Left cardiac atrium (tissue), 4 donors: ENCODE data around the gene SLC44A1. TPM values are rescaled to one million over a fixed set of nuclear protein-coding genes. Genes with fewer than 3 reads are reported as not detected.

Source experiments
- ATAC-seq, 2 donors: fragments of 200-7000 bp; cut with Tn5 transposase; one replicate each; pipeline ENCODE4 v1.9.1; 2020; ENCODE audit warnings: mild to moderate bottlenecking in 2 of 2, moderate library complexity in 2 of 2
- DNase-seq: peaks from one replicate; pipeline ENCODE4 v3.0.0-alpha.2; 2020
- intact Hi-C, 2 donors: fragments of 100-400 bp; cut with DNase I; formaldehyde crosslinking; loops; one replicate each; pipeline versions ENCODE4 v1.14.1 to v1.15.1; 2022 to 2023
- total RNA-seq, 2 donors: library from RNA; stranded (reverse); fragmentation: NEBNext Ultra II Directional; extraction: Animal tissue kit (Norgen Biotek cat#: 25700); gene quantifications; one replicate each; pipeline ENCODE4 v1.2.1, GENCODE V29; 2021
- donor health status: DM: no; HTN: yes; CAD: no.
- donor health status: DM: no; HTN: yes; CAD: no; lungs with severe emphysema.
- donor health status: DM: yes; HTN: yes; CAD: no.
- donor health status: Dilated cardiomyopathy.

Gene SLC44A1
- total RNA-seq, 2 donors from 2014 or later: 16.9 to 17.3 TPM

- no peak for DNase-seq
- no peak for ATAC-seq
- intact Hi-C loops: no loop called here
Measured at GRCh38 chr9:105295201-105295550, 50.7 kb downstream of the SLC44A1 start.

DNA sequence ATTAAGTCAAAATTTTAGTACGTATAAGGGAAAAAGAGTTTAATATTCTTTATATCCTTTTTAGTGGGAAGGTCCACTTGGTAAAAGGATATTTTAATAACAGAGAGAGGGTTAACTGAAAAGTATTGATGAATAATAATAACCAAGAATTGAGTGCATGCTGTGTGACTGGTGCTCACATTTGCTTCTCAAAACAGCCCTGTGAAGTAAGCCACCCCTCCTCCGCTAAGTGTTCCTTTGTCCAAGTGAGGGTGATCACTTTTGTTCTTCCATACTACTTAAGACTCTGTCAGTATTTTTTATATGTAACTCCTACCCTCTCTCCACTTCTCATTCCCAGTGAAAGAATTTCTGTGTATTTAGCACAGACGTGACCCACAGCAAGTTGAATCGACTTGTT lies 51.5 kb downstream of the SLC44A1 start:
- intact Hi-C loops: no loop called here
- no peak for DNase-seq
- ATAC-seq: peak in 1 of 2 donors; percentile 16

- ATAC-seq (no peak), DNase-seq (no peak)
- intact Hi-C loops: no loop called here
Measured at GRCh38 chr9:105296445-105296844, 52.0 kb downstream of the SLC44A1 start.

DNA sequence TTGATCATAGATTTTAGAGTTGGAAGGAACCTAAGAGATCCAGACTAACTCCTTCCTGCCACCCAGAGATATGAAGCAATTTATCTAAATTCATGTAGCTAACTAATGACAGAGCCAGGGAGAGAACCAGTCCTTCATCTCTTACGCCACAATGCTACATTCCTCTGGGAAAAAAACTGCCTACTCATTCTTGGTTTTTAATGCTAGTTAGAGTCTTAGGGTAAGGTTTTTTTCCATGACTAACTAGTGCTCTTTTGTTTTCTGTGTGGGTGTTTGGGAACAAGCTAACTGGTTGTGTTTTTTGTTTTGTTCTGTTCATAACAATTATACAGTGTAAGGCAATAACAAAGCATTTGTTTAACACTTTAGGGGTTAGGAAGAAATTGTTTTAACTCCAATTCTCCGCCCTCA lies 52.4 kb downstream of the SLC44A1 start:
- intact Hi-C loops: no loop called here
- ATAC-seq (peak; percentile 78 to 83), DNase-seq (no peak)

- ATAC-seq (no peak), DNase-seq (no peak)
- intact Hi-C loops: no loop called here
Measured at GRCh38 chr9:105297442-105298075, 53.1 kb downstream of the SLC44A1 start.

DNA sequence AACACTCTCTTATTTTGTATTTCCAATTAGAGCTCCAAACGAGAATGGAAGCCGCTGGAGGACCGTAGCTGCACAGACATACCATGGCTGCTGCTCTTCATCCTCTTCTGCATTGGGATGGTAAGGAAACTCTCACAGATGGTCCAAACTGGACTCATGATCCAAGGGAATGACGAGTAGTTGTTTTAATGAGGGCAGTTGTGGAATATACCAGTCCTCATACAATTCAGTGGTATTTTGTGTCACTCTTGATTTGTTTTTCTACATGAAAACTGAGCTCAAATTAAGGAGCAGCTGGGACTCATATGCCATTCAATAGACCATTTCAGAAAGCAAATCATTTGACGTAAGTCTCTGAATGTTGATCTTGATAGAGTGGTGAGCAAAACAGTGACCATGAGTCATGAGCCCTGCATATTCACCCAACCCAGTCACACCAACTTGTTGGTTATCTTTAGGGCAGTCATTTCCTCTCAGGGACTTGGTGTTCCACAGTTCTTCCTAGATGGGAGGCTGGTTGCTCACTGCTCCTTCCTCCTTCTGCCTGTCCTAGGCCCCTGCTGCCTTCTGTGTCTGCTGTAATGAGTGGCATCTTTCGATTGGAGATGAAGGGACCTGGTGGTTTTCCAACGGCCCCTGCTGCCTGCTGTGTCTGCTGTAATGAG lies 54.9 kb downstream of the SLC44A1 start:
- DNase-seq (peak; percentile 22), ATAC-seq (peak in 1 of 2 donors; percentile 85)
- intact Hi-C loops: no loop called here

DNA sequence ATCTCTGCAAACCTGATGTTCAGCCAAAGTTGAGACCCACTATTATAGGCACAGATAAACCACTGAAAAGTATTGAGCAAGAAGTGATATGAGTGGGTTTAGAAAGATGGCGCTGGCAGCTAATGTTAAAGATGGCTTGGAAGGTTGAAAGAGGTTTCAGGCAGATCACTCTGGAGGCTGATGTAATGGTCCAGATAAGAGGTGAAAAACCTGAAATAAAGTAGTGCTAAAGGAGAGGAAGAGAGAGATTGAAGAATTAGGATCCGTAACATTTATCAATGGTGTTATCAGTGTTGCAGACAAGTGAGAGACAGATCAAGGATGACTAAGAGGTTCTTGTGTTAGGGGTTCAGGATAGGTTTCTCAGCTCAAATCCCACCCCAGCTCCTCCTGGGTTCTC lies 58.3 kb downstream of the SLC44A1 start:
- intact Hi-C loops: no loop called here
- ATAC-seq (no peak), DNase-seq (no peak)

DNA sequence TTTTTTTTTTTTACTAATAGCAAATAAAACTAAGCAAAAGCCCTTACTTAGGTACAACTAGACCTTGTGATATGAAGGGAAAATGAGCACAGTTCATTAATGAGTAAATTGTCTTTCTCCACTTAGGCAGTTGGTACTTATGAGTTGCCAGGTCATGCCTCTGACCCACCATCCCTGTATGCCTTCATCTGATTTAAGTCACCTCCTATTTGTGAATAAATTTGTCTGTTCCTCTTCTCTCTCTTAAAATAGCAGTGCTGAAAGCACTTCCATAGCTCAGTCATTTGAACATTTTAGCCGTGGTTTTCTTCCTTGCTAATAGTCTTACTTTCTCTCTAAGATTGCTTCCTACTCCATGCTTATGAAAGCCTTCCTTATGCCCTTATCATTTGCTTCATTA lies 61.4 kb downstream of the SLC44A1 start:
- no peak for ATAC-seq
- DNase-seq: no peak
- intact Hi-C loops: no loop called here

- intact Hi-C loops: no loop called here
- DNase-seq (no peak), ATAC-seq (no peak)
Measured at GRCh38 chr9:105306351-105307140, 62.1 kb downstream of the SLC44A1 start.

GRCh38 chr9:105307591-105308130 lies 63.2 kb downstream of the SLC44A1 start:
- no peak for DNase-seq
- no peak for ATAC-seq
- intact Hi-C loops: no loop called here

DNA sequence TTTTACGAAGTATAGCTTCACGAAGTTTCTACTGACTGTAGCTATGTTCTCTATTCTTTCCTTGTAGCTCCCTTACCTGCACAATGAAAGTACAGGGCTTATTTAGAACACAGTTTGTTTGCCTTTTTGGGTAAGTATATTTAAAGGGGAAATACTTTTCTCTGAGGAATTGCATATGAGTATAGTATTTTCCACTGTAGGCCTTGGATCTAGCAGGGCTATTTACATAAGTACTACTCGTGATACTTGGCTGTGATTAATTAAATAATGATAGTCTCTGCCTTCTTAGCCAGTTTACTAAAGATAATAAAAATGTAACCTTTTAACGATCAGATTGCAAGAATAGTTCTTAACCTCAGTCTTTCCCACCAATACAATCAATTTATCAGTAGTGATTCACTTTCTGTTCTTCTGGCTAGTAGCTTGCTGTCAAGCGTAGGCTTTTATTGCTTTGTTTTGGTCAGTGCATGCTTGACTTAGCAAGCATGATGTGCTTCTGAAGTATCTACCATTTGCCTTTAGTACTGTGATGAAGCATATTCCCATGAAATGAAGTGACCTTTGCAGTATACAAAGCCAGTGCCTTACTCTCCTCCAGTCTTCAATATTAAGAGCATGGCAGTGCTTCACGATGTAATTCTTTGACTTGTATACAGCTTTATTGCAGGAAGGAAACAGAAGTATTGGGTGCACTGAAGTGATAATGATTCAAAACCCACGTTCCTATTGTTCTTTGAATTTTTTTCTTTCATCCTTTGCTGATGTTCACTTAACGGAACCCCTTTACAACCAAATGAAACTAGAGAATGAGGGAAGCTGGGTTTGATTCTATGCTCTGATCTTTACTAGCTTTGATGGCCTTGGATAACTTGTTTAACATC lies 64.2 kb downstream of the SLC44A1 start:
- intact Hi-C loops: no loop called here
- DNase-seq (no peak), ATAC-seq (no peak)

DNA sequence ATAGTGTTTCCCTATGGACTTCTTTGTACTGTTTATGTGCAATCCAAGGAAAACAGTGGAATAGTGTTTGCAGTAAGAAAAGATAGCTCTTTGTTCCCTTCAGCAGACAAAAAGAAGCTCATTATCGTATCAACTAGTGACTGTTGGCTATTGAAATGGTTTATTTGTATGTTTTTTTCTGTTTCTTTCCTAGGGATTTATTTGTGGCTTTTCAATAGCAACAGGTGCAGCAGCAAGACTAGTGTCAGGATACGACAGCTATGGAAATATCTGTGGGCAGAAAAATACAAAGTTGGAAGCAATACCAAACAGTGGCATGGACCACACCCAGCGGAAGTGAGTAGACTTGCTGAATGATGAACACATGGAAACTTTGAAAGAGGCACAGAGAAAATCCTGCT lies 65.1 kb downstream of the SLC44A1 start:
- DNase-seq (peak; percentile 23), ATAC-seq (no peak)
- intact Hi-C loops: no loop called here

DNA sequence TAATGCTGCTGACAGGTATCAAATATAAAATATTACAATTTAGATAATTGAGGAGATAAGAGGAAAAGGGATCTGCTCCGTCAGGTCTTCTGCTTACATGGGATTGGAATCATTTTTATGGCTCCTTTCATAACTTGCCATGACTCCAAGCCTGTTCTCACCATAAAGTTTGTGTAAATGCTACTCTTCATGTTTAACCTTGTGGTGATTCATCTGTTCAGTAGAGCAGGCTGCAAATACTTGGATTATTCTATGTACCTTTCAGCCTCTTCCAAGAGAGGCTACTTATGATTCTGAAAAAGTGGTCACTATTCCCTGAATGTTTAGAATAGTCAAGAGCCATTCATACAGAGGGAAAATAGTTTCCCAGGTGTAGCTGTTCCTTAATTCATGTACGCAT lies 66.9 kb downstream of the SLC44A1 start:
- DNase-seq (no peak), ATAC-seq (no peak)
- intact Hi-C loops: no loop called here

DNA sequence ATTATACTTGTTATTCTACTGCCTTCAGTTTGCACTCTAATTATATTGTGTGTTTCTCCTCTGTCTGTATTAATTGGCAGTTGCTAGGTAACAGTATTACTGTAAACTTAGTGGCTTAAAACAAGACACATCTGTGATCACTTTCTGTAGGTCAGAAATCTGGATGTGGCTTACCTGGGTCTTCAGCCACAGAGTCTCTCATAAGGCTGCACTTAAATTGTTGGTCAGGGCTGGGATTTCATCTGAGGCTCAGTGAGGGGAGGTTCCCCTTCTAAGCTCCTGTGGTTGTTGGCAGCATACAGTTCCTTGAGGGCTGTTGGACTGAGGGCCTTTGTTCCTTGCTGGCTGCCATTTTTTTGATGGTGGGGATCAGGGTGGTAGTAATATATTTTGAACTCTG lies 68.8 kb downstream of the SLC44A1 start:
- DNase-seq (no peak), ATAC-seq (no peak)
- intact Hi-C loops: no loop called here

DNA sequence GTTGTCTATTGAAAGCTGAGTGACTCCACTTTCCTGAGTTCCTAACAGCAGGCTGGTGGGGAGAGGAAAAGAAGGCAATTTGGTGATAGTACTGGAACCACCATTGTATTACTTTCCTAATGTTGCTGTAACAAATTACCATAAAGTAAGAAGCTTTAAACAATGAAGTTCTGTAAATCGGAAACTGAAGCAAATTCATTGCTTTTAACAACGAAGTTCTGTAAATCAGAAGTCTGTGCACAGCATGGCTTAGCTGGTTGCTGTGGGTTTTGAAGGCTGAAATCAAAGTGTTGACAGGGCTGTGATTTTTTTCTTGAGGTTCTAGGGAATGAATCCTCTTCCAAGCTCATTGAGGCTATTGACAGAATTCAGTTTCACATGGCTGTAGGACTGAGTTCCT lies 72.3 kb downstream of the SLC44A1 start:
- ATAC-seq (no peak), DNase-seq (no peak)
- intact Hi-C loops: no loop called here

GRCh38 chr9:105318729-105319191 lies 74.3 kb downstream of the SLC44A1 start:
- no peak for ATAC-seq
- intact Hi-C loops: no loop called here
- DNase-seq: no peak

DNA sequence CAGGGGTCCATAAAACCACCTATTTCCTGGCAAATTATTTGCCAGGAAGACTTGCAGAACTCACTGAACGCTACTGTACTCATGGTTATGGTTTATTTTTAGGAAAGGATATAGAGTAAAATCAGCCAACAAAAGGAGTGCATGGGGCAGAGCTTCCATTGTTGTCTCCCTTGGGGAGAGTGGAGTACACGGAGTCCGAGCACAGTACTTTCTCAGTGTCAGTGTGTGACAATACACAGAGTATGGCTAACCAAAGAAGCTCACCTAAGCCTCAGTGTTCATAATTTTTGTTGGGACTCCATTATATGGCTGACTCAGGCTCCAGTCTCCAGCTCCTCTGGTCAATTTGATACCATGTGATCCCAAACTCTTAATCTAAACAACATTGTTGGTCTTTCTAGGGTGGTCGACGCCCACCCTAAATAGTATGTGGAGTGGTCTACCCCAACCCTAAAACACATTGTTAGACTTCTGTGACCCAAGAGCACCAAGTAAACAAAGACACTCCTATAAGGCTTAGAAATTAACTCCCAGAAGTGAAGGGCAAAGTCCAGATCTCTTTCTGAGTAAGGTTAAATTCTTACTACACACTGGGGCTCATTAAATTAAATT lies 74.9 kb downstream of the SLC44A1 start:
- ATAC-seq (no peak), DNase-seq (no peak)
- intact Hi-C loops: no loop called here

DNA sequence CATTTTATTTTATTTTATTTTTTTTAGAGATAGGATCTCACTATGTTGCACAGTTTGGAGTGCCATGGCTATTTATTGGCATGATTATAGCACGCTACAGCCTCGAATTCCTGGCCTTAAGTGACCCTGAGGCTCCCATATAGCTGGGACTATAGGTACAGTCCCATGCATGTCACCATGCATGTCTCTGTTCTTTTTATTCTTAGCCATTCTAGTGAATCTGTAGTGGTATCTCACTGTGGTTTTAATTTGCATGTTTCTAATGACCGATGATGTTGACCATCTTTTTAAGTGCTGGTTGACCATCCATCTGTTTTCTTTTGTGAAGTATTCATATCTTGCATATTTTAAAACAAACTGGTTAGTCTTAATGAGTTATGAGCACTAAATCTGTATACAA lies 76.1 kb downstream of the SLC44A1 start:
- ATAC-seq (no peak), DNase-seq (no peak)
- intact Hi-C loops: no loop called here

DNA sequence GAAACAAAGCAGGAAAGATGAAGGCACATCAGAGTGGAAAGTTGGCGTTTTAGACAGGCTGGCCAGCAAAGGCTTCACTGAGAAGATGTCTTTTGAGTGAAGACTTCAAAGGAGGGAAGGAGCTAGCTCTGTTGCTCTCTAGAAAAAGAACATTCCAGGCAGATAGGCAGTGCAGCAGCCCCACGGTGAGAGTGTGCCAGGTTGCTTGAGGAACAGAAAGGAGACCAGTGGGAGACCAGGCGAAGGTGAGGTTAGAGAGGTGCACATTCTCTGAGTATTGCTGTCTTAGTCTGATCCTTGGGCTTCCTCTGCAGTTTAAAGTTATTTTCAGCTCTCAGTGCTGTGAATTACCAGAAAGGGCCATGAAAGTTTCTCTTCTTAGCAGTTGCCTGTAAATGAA lies 83.8 kb downstream of the SLC44A1 start:
- no peak for DNase-seq
- intact Hi-C loops: no loop called here
- ATAC-seq: no peak
